ENCODE results near the gene ARL4C.

GRCh38 chr2:234458466-234458865, 38.4 kb downstream of the ARL4C start:
- TF ChIP-seq CTCF (IDR thresholded peaks at IDR 0.05) (no peak), POLR2A (IDR thresholded peaks at IDR 0.05) (no peak)

Data from testis (tissue), 2 donors.